BLaER1 treated with 17β-estradiol and CSF1 and Interleukin-3, amounts not matched to agents 10 nM and 100 nM (cell line): ENCODE results near the gene RAB10.
"Not testable (repeated sequence)": the region's sequence is repeated elsewhere in the genome, so short reads cannot be mapped to it uniquely, and the experiment has no call there.

ENCODE experiments used
- H3K27ac ChIP-seq, 11 experiments: shearing (Covaris generic); formaldehyde crosslinking; 2 replicates each; pipeline ENCODE4 v1.8.1; 2022
- H3K27me3 ChIP-seq, 11 experiments: shearing (Covaris generic); formaldehyde crosslinking; 2 replicates each; pipeline ENCODE4 v1.8.1; 2022
- H3K36me3 ChIP-seq, 11 experiments: shearing (Covaris generic); formaldehyde crosslinking; 2 replicates each; pipeline ENCODE4 v1.8.1; 2022
- H3K4me1 ChIP-seq, 10 experiments: shearing (Covaris generic); formaldehyde crosslinking; 2 replicates each; pipeline ENCODE4 v1.8.1; 2022
- H3K4me2 ChIP-seq, 11 experiments: shearing (Covaris generic); formaldehyde crosslinking; 2 replicates each; pipeline ENCODE4 v1.8.1; 2022
- H3K4me3 ChIP-seq, 10 experiments: shearing (Covaris generic); formaldehyde crosslinking; 2 replicates each; pipeline ENCODE4 v1.8.1; 2022
- H3K9ac ChIP-seq, 11 experiments: shearing (Covaris generic); formaldehyde crosslinking; 2 replicates each; pipeline ENCODE4 v1.8.1; 2022
- H3K9me3 ChIP-seq, 11 experiments: shearing (Covaris generic); formaldehyde crosslinking; replicated peaks in 1 of 11; 2 replicates each; pipeline ENCODE4 v1.8.1; 2022
- H4K20me1 ChIP-seq, 11 experiments: shearing (Covaris generic); formaldehyde crosslinking; 2 replicates each; pipeline ENCODE4 v1.8.1; 2022
- Cebpa-rat ChIP-seq, 11 experiments: shearing (Covaris generic); IDR thresholded peaks; 2 replicates each; pipeline ENCODE4 v1.8.1; 2022

Gene RAB10

DNA sequence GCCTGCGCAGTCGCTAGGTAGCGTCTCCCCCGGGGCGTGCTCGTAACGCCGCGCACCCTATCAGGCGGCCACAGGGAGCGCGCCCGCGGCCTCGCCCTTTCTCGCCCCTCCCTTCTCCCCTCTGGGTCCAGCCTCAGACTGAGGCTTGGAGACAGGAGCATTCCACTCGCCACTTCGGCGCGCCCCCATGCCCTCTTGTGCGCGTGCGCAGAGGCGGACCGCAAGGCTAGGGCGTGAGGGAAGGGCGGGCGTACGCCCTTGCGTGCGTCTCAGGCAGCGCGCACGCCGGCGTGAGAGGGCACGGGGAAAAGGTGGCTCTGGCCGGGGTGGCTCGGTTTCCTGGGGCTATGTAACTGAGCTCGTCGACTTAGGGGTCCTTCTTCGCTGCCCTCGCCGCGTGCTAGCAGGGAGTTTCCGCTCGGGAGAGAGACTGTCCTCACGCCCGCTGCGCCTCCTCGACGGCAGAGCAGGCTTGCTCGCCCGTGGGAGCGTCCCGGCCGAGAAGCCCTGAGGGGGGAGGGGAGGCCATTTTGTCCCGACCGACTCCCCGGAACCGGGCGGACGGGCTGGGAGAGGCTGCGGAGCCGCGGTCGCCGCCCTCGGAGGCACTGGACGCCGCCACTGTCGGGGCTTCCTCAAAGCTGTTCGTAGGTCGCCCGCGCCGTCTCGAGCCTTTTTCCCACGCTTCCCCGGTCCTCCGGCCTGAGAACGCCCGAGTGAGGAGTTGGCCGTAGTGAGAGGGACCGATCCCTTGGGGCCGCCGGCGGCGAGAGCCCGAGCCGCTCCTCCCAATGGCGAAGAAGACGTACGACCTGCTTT, at the start of gene RAB10:
RAB10 (plus strand) TSS at position 267 of the 819 bp plus-strand sequence; CDS start at position 792, 525 bp downstream.
- peak within 1 kb of the TSS; percentile 86 to 96 (median 94) for H3K27ac ChIP-seq
- no peak for TF ChIP-seq Cebpa-rat (IDR thresholded peaks at IDR 0.05)
- H4K20me1 ChIP-seq, result peaks cover 45 to 51% (median 48%) of the 10 kb centered on the region in 11 experiments
- no peaks in the 10 kb centered on the region for H3K9me3 ChIP-seq
- H3K4me1 ChIP-seq, result peaks cover 26 to 45% (median 31%) of the 10 kb centered on the region in 10 experiments
- no peaks in the 10 kb centered on the region for H3K27me3 ChIP-seq
- peak within 1 kb of the TSS; percentile 89 to 97 (median 94) for H3K9ac ChIP-seq
- peak within 1 kb of the TSS; percentile 82 to 95 (median 91) for H3K4me3 ChIP-seq
- peaks cover 24 to 31% (median 25%) of the 10 kb centered on the region in 11 experiments for H3K36me3 ChIP-seq
- H3K4me2 ChIP-seq, result peak within 1 kb of the TSS; percentile 93 to 98 (median 95)

DNA sequence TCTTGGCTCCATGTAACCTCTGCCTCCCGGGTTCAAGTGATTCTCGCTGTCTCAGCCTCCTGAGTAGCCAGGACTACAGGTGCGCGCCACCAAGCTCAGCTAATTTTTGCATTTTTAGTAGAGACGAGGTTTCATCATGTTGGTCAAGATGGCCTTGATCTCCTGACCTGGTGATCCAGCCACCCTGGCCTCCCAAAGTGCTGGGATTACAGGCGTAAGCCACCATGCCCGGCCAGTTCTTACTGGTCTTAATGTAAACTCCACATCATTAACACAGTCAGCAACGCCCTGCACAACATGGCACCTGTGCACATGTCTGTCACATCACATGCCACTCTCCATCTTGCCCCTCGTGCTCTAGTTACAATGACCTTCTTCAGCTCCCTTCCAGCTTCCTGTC, 45.8 kb upstream of the RAB10 start:
- no peaks in the 10 kb centered on the region for H3K9me3 ChIP-seq
- H3K9ac ChIP-seq, result no peak overlapping the region
- no peak overlapping the region for H3K4me2 ChIP-seq
- H3K27me3 ChIP-seq, result no peaks in the 10 kb centered on the region
- peaks cover 10 to 30% (median 22%) of the 10 kb centered on the region in 10 experiments; a peak in 19 of 20 replicates for H3K4me1 ChIP-seq
- H4K20me1 ChIP-seq, result no peaks in the 10 kb centered on the region
- H3K27ac ChIP-seq, result no peak overlapping the region
- no peak overlapping the region for H3K4me3 ChIP-seq
- no peak for TF ChIP-seq Cebpa-rat (IDR thresholded peaks at IDR 0.05)
- no peaks in the 10 kb centered on the region for H3K36me3 ChIP-seq

DNA sequence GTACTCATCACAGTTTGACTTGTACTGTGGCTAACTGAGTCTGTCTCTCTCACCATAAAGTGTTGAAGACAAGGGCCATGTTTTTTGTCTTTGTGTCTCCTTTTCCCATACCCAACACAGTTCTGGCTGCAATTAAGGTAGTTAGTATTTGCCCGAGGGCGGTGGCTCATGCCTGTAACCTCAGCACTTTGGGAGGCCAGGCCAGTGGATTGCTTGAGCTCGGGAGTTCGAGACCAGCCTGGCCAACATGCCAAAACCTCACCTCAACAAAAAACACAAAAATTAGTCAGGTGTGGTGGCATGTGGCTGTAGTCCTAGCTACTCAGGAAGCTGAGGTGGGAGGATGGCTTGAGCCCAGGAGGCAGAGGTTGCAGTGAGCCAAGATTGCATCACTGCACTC, 44.7 kb upstream of the RAB10 start:
- TF ChIP-seq Cebpa-rat (IDR thresholded peaks at IDR 0.05), result no peak
- H3K4me3 ChIP-seq, result no peak overlapping the region
- no peaks in the 10 kb centered on the region for H3K9me3 ChIP-seq
- no peaks in the 10 kb centered on the region for H3K36me3 ChIP-seq
- H3K27me3 ChIP-seq, result no peaks in the 10 kb centered on the region
- peaks cover 10 to 33% (median 23%) of the 10 kb centered on the region in 10 experiments; a peak in 19 of 20 replicates for H3K4me1 ChIP-seq
- no peak overlapping the region for H3K4me2 ChIP-seq
- no peak overlapping the region for H3K9ac ChIP-seq
- H3K27ac ChIP-seq, result no peak overlapping the region
- no peaks in the 10 kb centered on the region for H4K20me1 ChIP-seq

DNA sequence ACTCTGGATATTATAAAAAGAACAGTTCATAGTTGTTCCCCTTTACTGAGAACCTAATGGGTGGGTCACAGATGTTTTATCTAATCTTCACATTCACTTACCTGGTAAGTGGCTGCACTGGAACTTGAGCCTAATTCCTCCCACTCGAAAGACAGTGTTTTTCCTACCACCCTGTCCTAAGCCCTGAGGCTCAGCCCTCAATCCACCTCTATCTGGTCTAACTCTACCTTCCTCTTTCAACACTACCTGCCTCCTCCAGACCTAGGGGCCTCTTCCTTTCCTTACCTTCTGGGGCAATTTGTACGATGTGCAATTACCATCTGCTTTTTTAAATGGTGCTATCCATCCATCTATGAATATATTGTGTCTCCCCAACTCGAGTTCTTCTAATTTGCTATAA, 41.9 kb upstream of the RAB10 start:
- Histone ChIP-seq H4K20me1 (no peaks in the 10 kb centered on the region), H3K9ac (peak overlapping the region in 9 of 11 experiments; percentile 15 to 59 (median 55); a peak in 12 of 22 replicates)
- TF ChIP-seq Cebpa-rat (IDR thresholded peaks at IDR 0.05), result no peak

DNA sequence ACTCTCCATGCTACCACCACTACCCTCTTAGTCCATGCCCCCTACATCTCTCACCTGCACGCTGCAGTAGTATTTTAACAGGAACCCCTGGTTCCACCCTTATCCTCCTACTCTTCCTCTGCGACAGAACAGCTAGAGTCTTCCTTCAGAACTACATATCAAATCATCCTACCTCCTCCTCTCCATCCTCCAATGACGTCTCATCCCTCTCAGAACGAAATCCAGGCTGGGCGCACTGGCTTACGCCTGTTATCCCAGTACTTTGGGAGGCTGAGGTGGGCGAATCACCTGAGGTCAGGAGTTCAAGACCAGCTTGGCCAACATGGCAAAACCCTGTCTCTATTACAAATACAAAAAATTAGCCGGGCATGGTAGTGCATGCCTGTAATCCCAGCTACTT, 41.3 kb upstream of the RAB10 start:
- Histone ChIP-seq H3K4me2 (peak overlapping the region in 5 of 11 experiments; percentile 44 to 69 (median 65); a peak in 10 of 22 replicates), H3K36me3 (no peaks in the 10 kb centered on the region), H3K9ac (peak overlapping the region in 3 of 11 experiments; percentile 15 to 59 (median 58); a peak in 2 of 22 replicates), H3K27ac (peak overlapping the region in 8 of 11 experiments; percentile 42 to 81 (median 68); a peak in 13 of 22 replicates), H3K9me3 (no peaks in the 10 kb centered on the region), H3K4me1 (peaks cover 10 to 42% (median 24%) of the 10 kb centered on the region in 10 experiments; a peak in 19 of 20 replicates), H4K20me1 (no peaks in the 10 kb centered on the region), H3K4me3 (no peak overlapping the region), H3K27me3 (no peaks in the 10 kb centered on the region)
- no peak for TF ChIP-seq Cebpa-rat (IDR thresholded peaks at IDR 0.05)

More for the DNA sequence above, 41.9 kb upstream of the RAB10 start:
- Histone ChIP-seq H3K36me3 (no peaks in the 10 kb centered on the region), H3K27ac (peak overlapping the region in 9 of 11 experiments; percentile 42 to 81 (median 61); a peak in 17 of 22 replicates), H3K9me3 (no peaks in the 10 kb centered on the region), H3K4me1 (peaks cover 10 to 36% (median 23%) of the 10 kb centered on the region in 10 experiments; a peak in 19 of 20 replicates), H3K27me3 (no peaks in the 10 kb centered on the region), H3K4me2 (peak overlapping the region; percentile 20 to 71 (median 63); a peak in 21 of 22 replicates), H3K4me3 (no peak overlapping the region; a peak in 1 of 20 replicates)

DNA sequence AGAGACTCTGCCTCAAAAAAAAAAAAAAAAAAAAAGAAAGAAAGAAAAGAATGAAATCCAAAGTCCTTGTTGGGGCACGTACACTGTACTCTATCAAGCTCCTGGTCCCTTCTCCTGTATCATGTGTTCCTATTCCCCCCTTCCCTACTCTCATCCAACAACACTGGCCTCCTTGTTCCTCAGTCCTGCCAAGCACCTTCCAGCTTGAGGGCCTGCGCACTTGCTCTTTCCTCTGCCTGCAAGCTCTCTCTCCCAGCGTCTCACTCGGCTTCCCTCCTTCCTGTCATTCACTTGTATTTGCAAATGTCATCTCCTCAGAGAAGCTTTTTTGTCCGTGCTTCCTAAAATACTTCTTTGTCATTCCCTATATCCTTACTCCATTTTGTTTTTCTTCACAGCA, 40.8 kb upstream of the RAB10 start:
- Histone ChIP-seq H3K4me3 (no peak overlapping the region), H3K27ac (peak overlapping the region in 2 of 11 experiments; percentile 79 to 81; a peak in 3 of 22 replicates), H3K9me3 (no peaks in the 10 kb centered on the region), H3K4me1 (peaks cover 10 to 47% (median 26%) of the 10 kb centered on the region in 10 experiments; a peak in 19 of 20 replicates), H4K20me1 (no peaks in the 10 kb centered on the region), H3K36me3 (no peaks in the 10 kb centered on the region), H3K27me3 (no peaks in the 10 kb centered on the region), H3K9ac (no peak overlapping the region), H3K4me2 (peak overlapping the region in 4 of 11 experiments; percentile 48 to 69 (median 66); a peak in 3 of 22 replicates)
- TF ChIP-seq Cebpa-rat (IDR thresholded peaks at IDR 0.05), result no peak

DNA sequence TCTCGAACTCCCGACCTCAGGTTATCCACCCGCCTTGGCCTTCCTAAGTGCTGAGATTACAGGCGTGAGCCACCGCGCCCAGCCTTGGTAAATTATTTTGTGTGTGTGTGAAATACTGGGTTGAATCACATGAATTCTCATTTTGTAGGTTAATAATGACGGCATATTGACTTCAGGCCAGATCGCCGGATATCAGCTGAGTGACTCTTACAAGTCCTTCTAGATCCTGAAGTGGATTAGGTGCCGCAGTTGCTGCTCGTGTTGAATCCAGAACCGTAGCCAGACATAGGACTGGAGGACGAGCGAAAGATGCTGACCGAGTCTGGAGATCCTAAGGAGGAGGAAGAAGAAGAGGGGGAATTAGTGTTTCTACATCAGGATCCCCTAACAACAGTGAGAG, 39.4 kb upstream of the RAB10 start:
- Histone ChIP-seq H3K9me3 (no peaks in the 10 kb centered on the region), H3K27me3 (no peaks in the 10 kb centered on the region), H3K4me2 (no peak overlapping the region), H3K9ac (no peak overlapping the region), H3K4me1 (peaks cover 10 to 59% (median 31%) of the 10 kb centered on the region in 10 experiments; a peak in 19 of 20 replicates), H3K27ac (no peak overlapping the region), H3K36me3 (no peaks in the 10 kb centered on the region), H3K4me3 (no peak overlapping the region), H4K20me1 (no peaks in the 10 kb centered on the region)
- no peak for TF ChIP-seq Cebpa-rat (IDR thresholded peaks at IDR 0.05)

DNA sequence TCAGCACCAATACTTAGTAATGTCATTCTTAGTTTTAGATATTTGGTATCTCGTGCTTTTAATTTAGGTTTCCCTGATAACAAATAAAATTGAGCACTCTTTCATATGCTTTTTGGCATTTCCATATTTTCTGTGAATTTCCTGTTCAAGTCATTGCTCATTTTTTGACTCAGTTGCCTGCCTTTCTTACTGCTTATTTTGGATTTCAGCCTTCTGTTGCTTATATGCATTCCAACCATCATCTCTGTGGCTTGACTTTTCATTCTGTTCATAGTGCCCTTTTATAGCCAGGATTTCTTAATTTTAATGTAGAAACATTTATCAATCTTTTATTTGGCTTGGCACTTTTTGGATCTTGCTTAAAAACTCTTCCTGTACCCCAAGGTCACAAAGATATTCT, 37.0 kb upstream of the RAB10 start:
- peak overlapping the region in 1 of 11 experiments; percentile 62; a peak in 2 of 22 replicates for H3K27ac ChIP-seq
- no peaks in the 10 kb centered on the region for H4K20me1 ChIP-seq
- H3K9me3 ChIP-seq, result no peaks in the 10 kb centered on the region
- no peak for TF ChIP-seq Cebpa-rat (IDR thresholded peaks at IDR 0.05)
- peak overlapping the region in 1 of 11 experiments; percentile 38; a peak in 2 of 22 replicates for H3K4me2 ChIP-seq
- no peaks in the 10 kb centered on the region for H3K27me3 ChIP-seq
- no peak overlapping the region for H3K9ac ChIP-seq
- H3K4me1 ChIP-seq, result peaks cover 11 to 67% (median 27%) of the 10 kb centered on the region in 10 experiments
- no peak overlapping the region for H3K4me3 ChIP-seq
- H3K36me3 ChIP-seq, result no peaks in the 10 kb centered on the region

DNA sequence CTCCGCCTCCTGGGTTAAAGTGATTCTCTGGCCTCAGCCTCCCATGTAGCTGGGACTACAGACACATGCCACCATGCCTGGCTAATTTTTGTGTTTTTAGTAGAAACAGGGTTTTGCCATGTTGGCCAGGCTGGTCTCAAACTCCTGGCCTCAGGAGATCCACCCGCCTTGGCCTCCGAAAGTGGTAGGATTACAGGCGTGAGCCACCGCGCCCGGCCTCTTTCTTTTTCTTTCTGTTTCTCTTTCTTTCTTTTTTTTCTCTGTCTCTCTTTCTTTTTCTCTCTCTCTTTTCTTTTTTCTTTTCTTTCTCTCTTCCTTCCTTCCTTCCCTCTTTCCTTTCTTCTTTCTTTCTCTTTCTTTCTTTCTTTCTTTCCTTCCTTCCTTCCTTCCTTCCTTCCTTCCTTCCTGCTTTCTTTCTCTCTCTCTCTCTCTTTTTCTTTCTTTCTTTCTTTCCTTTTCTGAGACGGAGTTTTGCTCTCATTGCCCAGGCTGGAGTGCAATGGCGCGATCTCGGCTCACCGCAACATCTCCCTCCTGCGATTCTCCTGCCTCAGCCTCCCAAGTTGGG, 35.0 kb upstream of the RAB10 start:
- H3K4me3 ChIP-seq, H3K36me3 ChIP-seq, H3K27me3 ChIP-seq, H3K9me3 ChIP-seq, H4K20me1 ChIP-seq: not testable (repeated sequence)
- H3K4me2 ChIP-seq, result peak overlapping the region in 6 of 11 experiments; percentile 9 to 96 (median 64); a peak in 10 of 22 replicates
- peaks cover 12 to 71% (median 34%) of the 10 kb centered on the region in 10 experiments for H3K4me1 ChIP-seq
- peak overlapping the region in 5 of 11 experiments; percentile 14 to 77 (median 64); a peak in 8 of 22 replicates for H3K27ac ChIP-seq
- H3K9ac ChIP-seq, result peak overlapping the region in 3 of 11 experiments; percentile 25 to 59 (median 43); a peak in 5 of 22 replicates
